SK-N-SH (cell line): ENCODE data around the gene ERCC8. TPM values are rescaled to one million over a fixed set of nuclear protein-coding genes. Genes with fewer than 3 reads are reported as not detected.

Source experiments
- CTCF ChIA-PET: fragments of 300-600, 350-600 bp; formaldehyde crosslinking; extraction: SDS; loops from one replicate; lab custom pipeline; 2021; lab: Yijun Ruan, JAX
- POLR2A ChIA-PET: fragments of 350-600 bp; sonication (Branson Sonifier 250); formaldehyde crosslinking; extraction: SDS; loops from one replicate; lab custom pipeline; 2020; ENCODE audit warnings: antibody characterized with exemption, inconsistent platforms; lab: Yijun Ruan, JAX
- DNase-seq: peaks from one replicate; pipeline ENCODE4 v3.0.0; 2012
- H2AFZ ChIP-seq: fragments of 200-600 bp; sonication (generic); 2 replicates; pipeline ENCODE4 v1.8.1; 2016; ENCODE audit warnings: antibody characterized with exemption, mild to moderate bottlenecking, low read depth
- H3F3A ChIP-seq: fragments of 200-600 bp; sonication (generic); replicated peaks from 2 replicates; pipeline ENCODE3; 2016; ENCODE audit warnings: antibody characterized with exemption, mild to moderate bottlenecking; ENCODE audit not compliant: insufficient read depth
- H3K27ac ChIP-seq, 2 experiments: fragments of 200-500 bp in 1 of 2; fragments of 200-600 bp in 1 of 2; sonication (Bioruptor generic) in 1 of 2; sonication (generic), shearing (Covaris generic) in 1 of 2; 2 replicates each; pipeline versions ENCODE4 v1.5.1 to v1.6.1; 2014 to 2016; ENCODE audit warnings: low read depth in 2 of 2, inconsistent platforms in 1 of 2, low read length in 1 of 2, mild to moderate bottlenecking in 1 of 2, mixed read lengths in 1 of 2
- H3K27me3 ChIP-seq: fragments of 200-600 bp; sonication (generic), shearing (Covaris generic); 2 replicates; pipeline ENCODE4 v1.6.1; 2016; ENCODE audit warnings: mixed run types; ENCODE audit not compliant: insufficient read depth
- H3K36me3 ChIP-seq, 2 experiments: fragments of 200-500 bp in 1 of 2; fragments of 200-600 bp in 1 of 2; sonication (Bioruptor generic) in 1 of 2; sonication (generic) in 1 of 2; replicated peaks in 1 of 2; 2 replicates each; pipeline versions ENCODE3 to v1.5.1; 2014 to 2016; ENCODE audit warnings: low read length in 1 of 2, mild to moderate bottlenecking in 1 of 2; ENCODE audit not compliant: insufficient read depth in 2 of 2, control insufficient read depth in 1 of 2
- H3K4me1 ChIP-seq, 2 experiments: fragments of 200-500 bp in 1 of 2; fragments of 200-600 bp in 1 of 2; sonication (Bioruptor generic) in 1 of 2; sonication (generic), shearing (Covaris generic) in 1 of 2; 2 replicates each; pipeline versions ENCODE4 v1.5.1 to v1.6.1; 2014 to 2016; ENCODE audit warnings: low read depth in 1 of 2, low read length in 1 of 2, mixed run types in 1 of 2; ENCODE audit not compliant: insufficient read depth in 2 of 2, control insufficient read depth in 1 of 2
- H3K4me2 ChIP-seq: fragments of 200-600 bp; sonication (generic), shearing (Covaris generic); 2 replicates; pipeline ENCODE4 v1.6.1; 2017; ENCODE audit warnings: mixed run types
- H3K4me3 ChIP-seq, 2 experiments: fragments of 200-500 bp in 1 of 2; fragments of 200-600 bp in 1 of 2; sonication (Bioruptor generic) in 1 of 2; sonication (generic), shearing (Covaris generic) in 1 of 2; 2 replicates each; pipeline versions ENCODE4 v1.5.1 to v1.8.1; 2014 to 2016; ENCODE audit warnings: low read depth in 2 of 2, inconsistent platforms in 1 of 2, low read length in 1 of 2, mild to moderate bottlenecking in 1 of 2, mixed read lengths in 1 of 2, moderate library complexity in 1 of 2
- H3K79me2 ChIP-seq: fragments of 200-600 bp; sonication (generic); 2 replicates; pipeline ENCODE4 v1.8.1; 2017; ENCODE audit warnings: mild to moderate bottlenecking; ENCODE audit not compliant: insufficient read depth
- H3K9ac ChIP-seq: fragments of 200-600 bp; sonication (generic); 2 replicates; pipeline ENCODE4 v1.6.1; 2017; ENCODE audit warnings: mixed run types
- H3K9me2 ChIP-seq: fragments of 200-600 bp; sonication (generic); 2 replicates; pipeline ENCODE4 v1.6.1; 2017; ENCODE audit warnings: mixed run types
- H3K9me3 ChIP-seq: fragments of 200-600 bp; sonication (generic); 2 replicates; pipeline ENCODE4 v1.6.1; 2017; ENCODE audit warnings: mixed run types, mild to moderate bottlenecking, moderate library complexity
- H4K20me1 ChIP-seq: fragments of 200-600 bp; sonication (generic); 2 replicates; pipeline ENCODE4 v1.6.1; 2017; ENCODE audit warnings: mild to moderate bottlenecking, mixed run types; ENCODE audit not compliant: insufficient read depth
- CHD2 ChIP-seq: fragments of 150-350 bp; IDR thresholded peaks from 2 replicates; pipeline ENCODE4 v1.6.1; 2018; ENCODE audit warnings: low read length; ENCODE audit not compliant: partially characterized antibody
- ELF1 ChIP-seq: IDR thresholded peaks from 2 replicates; pipeline ENCODE4 v1.4.0; 2012
- EZH2phosphoT487 ChIP-seq: fragments of 200-600 bp; sonication (generic); IDR thresholded peaks from 2 replicates; pipeline ENCODE4 v1.6.1; 2017; ENCODE audit warnings: low read depth, mixed run types, mild to moderate bottlenecking, antibody characterized with exemption, moderate library complexity, borderline replicate concordance
- FOXJ3 ChIP-seq: sonication (generic); formaldehyde crosslinking; IDR thresholded peaks from 2 replicates; pipeline ENCODE4 v1.5.1; 2020; ENCODE audit warnings: mild to moderate bottlenecking, missing genetic modification reagents
- FOXM1 ChIP-seq: IDR thresholded peaks from 2 replicates; pipeline ENCODE4 v1.4.0; 2012; ENCODE audit warnings: low read depth, mild to moderate bottlenecking
- GABPA ChIP-seq: IDR thresholded peaks from 2 replicates; pipeline ENCODE4 v1.4.0; 2012; ENCODE audit warnings: low read depth, mild to moderate bottlenecking
- IRF3 ChIP-seq: fragments of 150-350 bp; IDR thresholded peaks from 2 replicates; pipeline ENCODE4 v1.6.1; 2016; ENCODE audit warnings: mild to moderate bottlenecking, low read depth, low read length
- MAX ChIP-seq: IDR thresholded peaks from 2 replicates; pipeline ENCODE4 v1.4.0; 2012; ENCODE audit warnings: low read depth
- NFIC ChIP-seq: IDR thresholded peaks from 2 replicates; pipeline ENCODE4 v1.4.0; 2012; ENCODE audit warnings: borderline replicate concordance
- NRF1 ChIP-seq: IDR thresholded peaks from 2 replicates; pipeline ENCODE4 v1.6.1; 2012; ENCODE audit warnings: low read depth, mild to moderate bottlenecking, low read length
- POLR2AphosphoS5 ChIP-seq: IDR thresholded peaks from 2 replicates; pipeline ENCODE4 v1.6.1; 2012; ENCODE audit warnings: low read depth, low read length
- RXRA ChIP-seq: IDR thresholded peaks from 2 replicates; pipeline ENCODE4 v1.4.0; 2012; ENCODE audit warnings: low read depth, mild to moderate bottlenecking, borderline replicate concordance
- SIN3A ChIP-seq: IDR thresholded peaks from 2 replicates; pipeline ENCODE4 v1.6.1; 2012; ENCODE audit warnings: low read depth, mild to moderate bottlenecking, low read length, moderate library complexity, borderline replicate concordance
- TAF1 ChIP-seq: IDR thresholded peaks from 2 replicates; pipeline ENCODE4 v1.6.1; 2012; ENCODE audit warnings: low read depth, mild to moderate bottlenecking, low read length, moderate library complexity, borderline replicate concordance
- TCF12 ChIP-seq: IDR thresholded peaks from 2 replicates; pipeline ENCODE4 v1.4.0; 2012
- TEAD4 ChIP-seq: IDR thresholded peaks from 2 replicates; pipeline ENCODE4 v1.4.0; 2012; ENCODE audit warnings: mild to moderate bottlenecking, borderline replicate concordance; ENCODE audit not compliant: insufficient read depth
- USF2 ChIP-seq: fragments of 150-350 bp; IDR thresholded peaks from 2 replicates; pipeline ENCODE4 v1.6.1; 2017; ENCODE audit warnings: antibody characterized with exemption, low read length, low read depth, borderline replicate concordance
- YY1 ChIP-seq: IDR thresholded peaks from 2 replicates; pipeline ENCODE4 v1.4.0; 2012; ENCODE audit warnings: low read depth, mild to moderate bottlenecking
- ZBTB33 ChIP-seq: IDR thresholded peaks from 2 replicates; pipeline ENCODE4 v1.4.0; 2012; ENCODE audit warnings: low read depth, borderline replicate concordance
- WGBS: methylation state at CpG from one replicate; pipeline ENCODE4 v1.1.6; 2017; ENCODE audit warnings: low lambda C conversion rate; 5-methylcytosine and 5-hydroxymethylcytosine counted together
- polyA plus RNA-seq, 3 experiments: library from polyadenylated mRNA; depleted of rRNA; stranded (reverse); fragments of >200 nt; gene quantifications; 2 replicates each; pipeline ENCODE4 v1.2.3, GENCODE V29; 2012

ERCC8 gene
- polyA plus RNA-seq, 1 of the 3 experiments (the other 2 are of a cell fraction), result 11.6 TPM

DNA sequence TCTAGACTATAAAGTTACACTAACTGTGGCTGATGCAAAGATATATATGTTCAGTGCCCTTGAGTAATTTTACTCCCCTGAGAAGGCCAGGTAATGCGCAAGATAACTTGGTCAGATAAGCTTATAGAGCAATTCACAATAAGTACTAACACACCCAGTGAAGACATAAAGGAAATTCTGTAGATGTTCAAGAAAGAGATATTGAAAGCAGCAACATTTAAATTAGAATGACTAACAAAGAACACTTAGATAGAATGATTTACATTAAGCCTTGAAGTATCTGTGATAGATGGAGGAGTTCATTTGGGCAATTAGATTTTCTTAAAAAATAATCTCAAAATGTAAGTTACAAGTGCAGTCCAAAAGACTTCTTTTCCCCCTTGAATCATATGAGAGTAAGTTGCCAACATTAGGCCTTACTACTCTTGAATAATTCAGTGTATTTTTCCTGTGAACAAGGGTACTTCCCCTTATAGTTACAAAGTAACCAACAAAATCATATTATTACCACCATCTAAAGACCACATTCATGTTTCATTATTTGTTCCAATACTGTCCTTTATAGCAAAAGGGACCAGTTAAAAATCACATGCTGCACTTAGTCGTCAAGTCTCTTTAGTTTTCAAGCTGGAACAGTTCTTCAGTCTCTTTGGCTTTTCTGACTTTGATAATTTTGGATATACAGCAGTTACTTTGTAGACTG is 56.4 kb downstream of the ERCC8 start:
- Histone ChIP-seq H3K4me1 (no peaks in the 10 kb centered on the region), H3K4me3 (no peak overlapping the region), H2AFZ (no peak overlapping the region), H3K9ac (no peak overlapping the region), H3K9me2 (no peaks in the 10 kb centered on the region), H4K20me1 (no peaks in the 10 kb centered on the region), H3K36me3 (peaks cover 8 to 14% of the 10 kb centered on the region in 2 experiments), H3K79me2 (no peaks in the 10 kb centered on the region), H3K4me2 (no peak overlapping the region), H3K27me3 (no peaks in the 10 kb centered on the region), H3K9me3 (no peaks in the 10 kb centered on the region), H3K27ac (no peak overlapping the region), H3F3A (no peaks in the 10 kb centered on the region)
- TF ChIP-seq POLR2AphosphoS5 (no peak), EZH2phosphoT487 (no peak), FOXM1 (no peak), IRF3 (no peak), ZBTB33 (no peak), GABPA (no peak), ELF1 (no peak), NFIC (no peak), USF2 (no peak), SIN3A (no peak), TCF12 (no peak), FOXJ3 (CRISPR knock-in tag) (no peak), NRF1 (no peak), RXRA (no peak), TAF1 (no peak), CHD2 (no peak), MAX (no peak), TEAD4 (no peak), YY1 (no peak)
- ChIA-PET CTCF (no interaction called here), POLR2A (no interaction called here)
- 92% methylated on average over 2 of the region's 2 CpGs for WGBS
- no peak for DNase-seq
